Retinal pigment epithelial cell (primary cell): ENCODE results near the gene SLC16A6.

Source experiments
- DNase-seq: peaks from one replicate; pipeline ENCODE4 v3.0.0-alpha.2; 2010; ENCODE audit warnings: low read depth
- H3K4me3 ChIP-seq: 2 replicates; pipeline ENCODE4 v1.5.1; 2011; ENCODE audit warnings: mild to moderate bottlenecking, low read length, control low read depth, moderate library complexity
- CTCF ChIP-seq: conservative IDR thresholded peaks from 2 replicates; pipeline ENCODE4 v1.5.1; 2011; ENCODE audit warnings: low read depth, low read length, control low read depth, inconsistent platforms

The SLC16A6 gene

GRCh38 chr17:68299817-68300216 lies 8.9 kb upstream of the SLC16A6 start:
- DNase-seq = no peak
- TF ChIP-seq CTCF = no peak
- H3K4me3 ChIP-seq = no peak overlapping the region

GRCh38 chr17:68298601-68299000 lies 7.7 kb upstream of the SLC16A6 start:
- no peak for DNase-seq
- TF ChIP-seq CTCF = no peak
- no peak overlapping the region for H3K4me3 ChIP-seq

GRCh38 chr17:68297195-68297594 lies 6.3 kb upstream of the SLC16A6 start:
- no peak overlapping the region for H3K4me3 ChIP-seq

GRCh38 chr17:68296217-68297191 lies 5.6 kb upstream of the SLC16A6 start:
- no peak for DNase-seq
- H3K4me3 ChIP-seq = no peak overlapping the region

More at GRCh38 chr17:68297195-68297594, 6.3 kb upstream of the SLC16A6 start:
- no peak for DNase-seq
- no peak for TF ChIP-seq CTCF

GRCh38 chr17:68295086-68295485 lies 4.2 kb upstream of the SLC16A6 start:
- TF ChIP-seq CTCF = no peak
- no peak for DNase-seq

More at GRCh38 chr17:68296217-68297191, 5.6 kb upstream of the SLC16A6 start:
- TF ChIP-seq CTCF = no peak

GRCh38 chr17:68294617-68295016 lies 3.7 kb upstream of the SLC16A6 start:
- no peak overlapping the region for H3K4me3 ChIP-seq
- no peak for TF ChIP-seq CTCF
- no peak for DNase-seq

More at GRCh38 chr17:68295086-68295485, 4.2 kb upstream of the SLC16A6 start:
- H3K4me3 ChIP-seq = no peak overlapping the region

- no peak overlapping the region for H3K4me3 ChIP-seq
- no peak for DNase-seq
- no peak for TF ChIP-seq CTCF
Measured at GRCh38 chr17:68294196-68294555, 3.2 kb upstream of the SLC16A6 start.
